ENCODE results near the gene GRK3. TPM values are rescaled to one million over a fixed set of nuclear protein-coding genes. Genes with fewer than 3 reads are reported as not detected.

Gene GRK3
- total RNA-seq, 4 donors from 2014 or later = 2.0 to 12.4 (median 3.6) TPM

DNA sequence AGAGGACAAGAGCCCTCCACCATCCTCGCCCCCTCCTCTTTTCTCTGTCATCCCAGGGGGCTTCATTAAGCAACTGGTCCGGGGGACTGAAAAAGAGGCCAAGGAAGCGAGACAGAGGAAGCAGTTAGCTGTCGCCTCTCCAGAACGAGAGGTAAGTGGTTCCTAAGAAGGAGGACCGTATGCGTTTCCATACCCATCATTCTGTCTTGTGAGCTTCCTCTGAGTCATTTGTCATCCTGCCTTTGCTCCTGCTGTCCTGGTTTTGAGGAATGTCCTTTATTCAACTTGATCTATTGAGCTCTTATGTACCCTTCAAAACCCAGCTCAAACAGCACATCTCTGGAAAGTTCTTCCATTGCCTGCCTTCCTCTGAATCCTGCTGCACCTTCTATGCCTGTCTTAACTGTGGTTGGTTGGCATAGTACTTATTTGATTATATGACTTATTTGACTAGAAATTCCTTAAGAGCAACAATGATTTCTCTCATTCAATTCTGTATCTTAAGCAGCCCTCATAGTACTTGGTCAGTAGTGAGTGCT, 198.8 kb downstream of the GRK3 start:
- H3K27me3 ChIP-seq = no peaks in the 10 kb centered on the region
- H3K4me3 ChIP-seq = no peak overlapping the region
- no peak overlapping the region for H3K27ac ChIP-seq
- peaks cover 0 to 9% (median 3%) of the 10 kb centered on the region in 4 donors for H3K9me3 ChIP-seq
- no peak for DNase-seq
- no peaks in the 10 kb centered on the region for H3K4me1 ChIP-seq
- TF ChIP-seq, protein P1, sequence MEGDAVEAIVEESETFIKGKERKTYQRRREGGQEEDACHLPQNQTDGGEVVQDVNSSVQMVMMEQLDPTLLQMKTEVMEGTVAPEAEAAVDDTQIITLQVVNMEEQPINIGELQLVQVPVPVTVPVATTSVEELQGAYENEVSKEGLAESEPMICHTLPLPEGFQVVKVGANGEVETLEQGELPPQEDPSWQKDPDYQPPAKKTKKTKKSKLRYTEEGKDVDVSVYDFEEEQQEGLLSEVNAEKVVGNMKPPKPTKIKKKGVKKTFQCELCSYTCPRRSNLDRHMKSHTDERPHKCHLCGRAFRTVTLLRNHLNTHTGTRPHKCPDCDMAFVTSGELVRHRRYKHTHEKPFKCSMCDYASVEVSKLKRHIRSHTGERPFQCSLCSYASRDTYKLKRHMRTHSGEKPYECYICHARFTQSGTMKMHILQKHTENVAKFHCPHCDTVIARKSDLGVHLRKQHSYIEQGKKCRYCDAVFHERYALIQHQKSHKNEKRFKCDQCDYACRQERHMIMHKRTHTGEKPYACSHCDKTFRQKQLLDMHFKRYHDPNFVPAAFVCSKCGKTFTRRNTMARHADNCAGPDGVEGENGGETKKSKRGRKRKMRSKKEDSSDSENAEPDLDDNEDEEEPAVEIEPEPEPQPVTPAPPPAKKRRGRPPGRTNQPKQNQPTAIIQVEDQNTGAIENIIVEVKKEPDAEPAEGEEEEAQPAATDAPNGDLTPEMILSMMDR (IDR thresholded peaks at IDR 0.05) = no peak
- TF ChIP-seq POLR2A (IDR thresholded peaks at IDR 0.05) = no peak
- no peaks in the 10 kb centered on the region for H3K36me3 ChIP-seq

DNA sequence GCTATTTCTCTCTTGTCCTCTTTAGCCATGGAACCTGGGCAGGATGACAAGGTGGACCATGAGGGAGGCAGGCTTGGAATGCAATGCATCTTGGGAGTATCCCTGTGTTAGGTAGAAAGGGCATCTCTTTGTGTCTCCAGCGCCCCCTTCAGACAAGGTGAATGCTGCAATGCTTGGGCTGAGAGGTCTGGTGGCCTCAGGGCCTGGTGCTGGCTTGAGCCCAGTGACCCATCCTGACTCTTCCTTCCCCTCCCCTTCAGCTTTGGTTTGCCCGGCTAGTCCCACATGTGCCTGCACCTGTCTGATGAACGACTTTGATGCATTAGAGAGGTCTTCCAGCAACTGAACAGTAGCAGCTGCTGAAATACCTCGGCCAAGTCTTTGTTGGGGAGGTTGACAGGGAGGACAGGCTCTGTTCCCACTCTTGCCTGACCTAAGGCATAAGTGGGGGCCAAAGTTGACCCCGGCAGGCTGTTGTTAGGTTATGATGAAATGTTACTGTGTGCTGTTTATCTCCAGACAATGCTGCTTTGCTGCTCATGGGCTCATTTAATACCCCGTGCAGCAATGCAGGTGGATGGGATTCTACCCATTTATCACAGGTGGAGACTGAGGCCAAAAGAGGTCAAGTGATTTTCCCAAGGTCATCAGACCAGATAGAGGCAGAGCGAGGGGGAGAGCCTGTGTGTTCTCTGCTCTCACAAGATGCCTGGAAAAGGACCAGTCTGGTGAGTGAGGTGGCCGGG, 200.0 kb downstream of the GRK3 start:
- no peak for TF ChIP-seq POLR2A (IDR thresholded peaks at IDR 0.05)
- TF ChIP-seq, protein P1 (IDR thresholded peaks at IDR 0.05) = no peak
- Histone ChIP-seq H3K4me3 (no peak overlapping the region), H3K27me3 (no peaks in the 10 kb centered on the region), H3K9me3 (peaks cover 0 to 9% (median 3%) of the 10 kb centered on the region in 4 donors), H3K4me1 (no peaks in the 10 kb centered on the region), H3K36me3 (no peaks in the 10 kb centered on the region), H3K27ac (no peak overlapping the region)
- no peak for DNase-seq

DNA sequence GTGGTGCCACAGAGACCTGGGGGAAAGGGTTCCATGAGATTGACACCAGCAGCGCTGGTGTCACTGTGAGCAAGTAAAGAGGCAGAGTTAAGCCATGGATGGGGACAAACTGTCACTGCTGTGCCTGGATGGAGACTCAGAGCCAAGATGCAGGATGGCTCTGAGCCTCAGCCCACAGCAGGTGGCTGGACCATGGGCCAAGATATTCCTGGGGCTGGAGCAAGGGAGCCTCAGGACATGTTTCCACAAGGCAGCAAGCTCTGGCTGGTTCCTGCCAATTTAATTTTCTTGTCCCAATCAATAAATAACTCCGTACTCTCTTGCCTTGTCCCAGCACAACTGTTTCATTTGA, 200.5 kb downstream of the GRK3 start:
- TF ChIP-seq, protein P1 (IDR thresholded peaks at IDR 0.05) = no peak
- no peak for TF ChIP-seq POLR2A (IDR thresholded peaks at IDR 0.05)
- H3K9me3 ChIP-seq = peaks cover 0 to 9% (median 3%) of the 10 kb centered on the region in 4 donors
- no peak overlapping the region for H3K4me3 ChIP-seq
- no peak for DNase-seq
- H3K27me3 ChIP-seq = no peaks in the 10 kb centered on the region
- no peak overlapping the region for H3K27ac ChIP-seq
- H3K4me1 ChIP-seq = no peaks in the 10 kb centered on the region
- no peaks in the 10 kb centered on the region for H3K36me3 ChIP-seq

DNA sequence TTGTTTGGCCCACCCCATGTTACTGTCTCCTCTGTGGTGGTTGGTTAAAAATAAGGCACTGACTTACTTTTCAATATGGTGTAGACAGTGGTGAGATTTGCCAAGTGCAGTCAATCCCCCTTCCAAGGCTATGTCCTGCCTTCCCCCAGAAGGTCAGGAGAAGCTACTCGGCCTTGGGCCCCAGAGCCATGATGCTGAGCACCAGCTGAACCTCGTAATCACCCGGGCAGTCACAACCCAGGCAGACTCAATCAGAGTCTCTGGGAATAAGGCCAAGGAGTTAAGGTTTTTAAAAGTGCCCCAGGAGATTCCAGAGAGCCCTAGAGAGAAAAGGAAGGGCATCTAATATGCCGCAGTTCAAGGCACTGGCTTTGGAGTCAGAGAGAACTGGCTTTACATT, 201.3 kb downstream of the GRK3 start:
- no peak for TF ChIP-seq POLR2A (IDR thresholded peaks at IDR 0.05)
- TF ChIP-seq, protein P1 (IDR thresholded peaks at IDR 0.05) = no peak
- Histone ChIP-seq H3K4me3 (no peak overlapping the region), H3K27ac (no peak overlapping the region), H3K36me3 (no peaks in the 10 kb centered on the region), H3K27me3 (no peaks in the 10 kb centered on the region), H3K9me3 (peaks cover 0 to 9% (median 3%) of the 10 kb centered on the region in 4 donors), H3K4me1 (no peaks in the 10 kb centered on the region)
- DNase-seq = no peak

DNA sequence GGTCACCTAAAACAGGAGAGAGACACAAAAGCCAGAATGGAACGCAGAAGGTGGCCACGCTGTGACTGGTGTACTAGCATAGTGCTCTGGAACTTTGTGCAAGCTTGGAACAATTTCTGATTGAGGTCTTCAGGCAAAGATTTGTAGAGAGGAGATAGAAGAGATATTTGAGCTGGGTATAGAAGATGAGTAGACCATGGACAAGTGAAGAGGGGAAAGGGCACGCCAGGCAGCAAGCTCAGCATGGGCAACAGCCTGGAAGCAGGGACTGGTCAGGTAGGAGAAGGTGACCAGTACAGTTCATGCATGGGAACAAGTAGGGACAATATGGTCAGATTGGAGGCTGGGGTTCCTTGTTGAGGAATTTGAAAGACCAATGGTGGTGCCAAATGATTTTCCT, 201.9 kb downstream of the GRK3 start:
- Histone ChIP-seq H3K27ac (no peak overlapping the region), H3K4me1 (no peaks in the 10 kb centered on the region), H3K9me3 (peaks cover 0 to 9% (median 3%) of the 10 kb centered on the region in 4 donors), H3K36me3 (no peaks in the 10 kb centered on the region), H3K4me3 (no peak overlapping the region), H3K27me3 (no peaks in the 10 kb centered on the region)
- no peak for TF ChIP-seq POLR2A (IDR thresholded peaks at IDR 0.05)
- TF ChIP-seq, protein P1 (IDR thresholded peaks at IDR 0.05) = no peak
- DNase-seq = no peak

Measured in Peyer's patch (tissue), 4 donors.